ENCODE results near the gene SHOC1.

- TF ChIP-seq CTCF (IDR thresholded peaks at IDR 0.05) (no peak), POLR2A (IDR thresholded peaks at IDR 0.05) (no peak), POLR2AphosphoS5 (IDR thresholded peaks at IDR 0.05) (no peak)
Observed at GRCh38 chr9:111843971-111844370, 49.2 kb upstream of the SHOC1 start.
